MM.1S (cell line): ENCODE data around the gene SLC35D2.
"Not testable (repeated sequence)": the region's sequence is repeated elsewhere in the genome, so short reads cannot be mapped to it uniquely, and the experiment has no call there.

Experiments
- DNase-seq: peaks from one replicate; pipeline ENCODE4 v3.0.0-alpha.2; 2015
- H2AFZ ChIP-seq: fragments of 300-600 bp; sonication (generic); 2 replicates; pipeline ENCODE4 v1.6.0; 2016; ENCODE audit warnings: antibody characterized with exemption, low read length
- H3F3A ChIP-seq: fragments of 300-600 bp; sonication (generic); 2 replicates; pipeline ENCODE4 v1.6.1; 2016; ENCODE audit warnings: mild to moderate bottlenecking, antibody characterized with exemption, low read length, moderate library complexity, mixed read lengths; ENCODE audit not compliant: insufficient read depth
- H3K27ac ChIP-seq: fragments of 300-600 bp; sonication (generic); 2 replicates; pipeline ENCODE4 v1.5.1; 2016; ENCODE audit warnings: mild to moderate bottlenecking, low read length
- H3K27me3 ChIP-seq: fragments of 300-600 bp; sonication (generic); replicated peaks from 2 replicates; pipeline ENCODE4 v1.6.0; 2016; ENCODE audit warnings: low read length; ENCODE audit not compliant: insufficient read depth
- H3K36me3 ChIP-seq: fragments of 300-600 bp; sonication (generic); replicated peaks from 2 replicates; pipeline ENCODE4 v1.6.1; 2016; ENCODE audit warnings: mild to moderate bottlenecking, low read length, mixed read lengths; ENCODE audit not compliant: insufficient read depth
- H3K4me1 ChIP-seq: fragments of 300-600 bp; sonication (generic); 2 replicates; pipeline ENCODE4 v1.6.1; 2016; ENCODE audit warnings: low read length, mixed read lengths
- H3K4me2 ChIP-seq: fragments of 300-600 bp; sonication (generic); 2 replicates; pipeline ENCODE4 v1.6.0; 2016; ENCODE audit warnings: low read depth, low read length
- H3K4me3 ChIP-seq: fragments of 300-600 bp; sonication (generic); 2 replicates; pipeline ENCODE4 v1.5.1; 2016; ENCODE audit warnings: low read length, mixed read lengths
- H3K79me2 ChIP-seq: fragments of 300-600 bp; sonication (generic); 2 replicates; pipeline ENCODE4 v1.6.1; 2016; ENCODE audit warnings: mixed run types, low read length, mixed read lengths
- H3K9ac ChIP-seq: fragments of 300-600 bp; sonication (generic); 2 replicates; pipeline ENCODE4 v1.6.1; 2016; ENCODE audit warnings: low read length, mixed read lengths
- H3K9me2 ChIP-seq: fragments of 300-600 bp; sonication (generic); replicated peaks from 2 replicates; pipeline ENCODE4 v1.6.1; 2016; ENCODE audit warnings: mild to moderate bottlenecking, low read length, mixed read lengths; ENCODE audit not compliant: insufficient read depth
- H3K9me3 ChIP-seq: fragments of 300-600 bp; sonication (generic); replicated peaks from 2 replicates; pipeline ENCODE4 v1.6.1; 2016; ENCODE audit warnings: mild to moderate bottlenecking, low read length, mixed read lengths; ENCODE audit not compliant: insufficient read depth
- H4K20me1 ChIP-seq: fragments of 300-600 bp; sonication (generic); 2 replicates; pipeline ENCODE4 v1.6.1; 2016; ENCODE audit warnings: mild to moderate bottlenecking, low read length, moderate library complexity, mixed read lengths; ENCODE audit not compliant: insufficient read depth
- CTCF ChIP-seq: fragments of 300-600 bp; sonication (generic); IDR thresholded peaks from 2 replicates; pipeline ENCODE4 v1.5.1; 2016; ENCODE audit warnings: antibody characterized with exemption, low read length, mixed read lengths
- EZH2 ChIP-seq: fragments of 300-600 bp; sonication (generic); optimal IDR thresholded peaks from 2 replicates; pipeline ENCODE3; 2017; ENCODE audit warnings: low read depth, mild to moderate bottlenecking, antibody characterized with exemption, low read length, mixed read lengths
- EZH2phosphoT487 ChIP-seq: fragments of 300-600 bp; sonication (generic); IDR thresholded peaks from 2 replicates; pipeline ENCODE4 v1.6.1; 2018; ENCODE audit warnings: antibody characterized with exemption, low read length

The SLC35D2 gene

GRCh38 chr9:96323169-96323568 is 60.3 kb downstream of the SLC35D2 start:
- H3K4me2 ChIP-seq, result no peak overlapping the region
- H3K9me2 ChIP-seq, result no peaks in the 10 kb centered on the region
- H3K27ac ChIP-seq, result no peak overlapping the region
- TF ChIP-seq EZH2phosphoT487 (no peak), EZH2 (no peak), CTCF (no peak)
- no peak overlapping the region for H2AFZ ChIP-seq
- H3K36me3 ChIP-seq, result no peaks in the 10 kb centered on the region
- H3K4me1 ChIP-seq, result no peaks in the 10 kb centered on the region
- H3K4me3 ChIP-seq, result no peak overlapping the region
- no peaks in the 10 kb centered on the region for H3K79me2 ChIP-seq
- no peak overlapping the region for H3K9ac ChIP-seq
- H3K27me3 ChIP-seq, result no peaks in the 10 kb centered on the region
- no peaks in the 10 kb centered on the region for H3K9me3 ChIP-seq
- no peaks in the 10 kb centered on the region for H3F3A ChIP-seq
- H4K20me1 ChIP-seq, result no peaks in the 10 kb centered on the region
- DNase-seq, result no peak

- not testable (repeated sequence) for H3K79me2 ChIP-seq, H4K20me1 ChIP-seq, H3K27ac ChIP-seq, H3K4me1 ChIP-seq, H3F3A ChIP-seq, H2AFZ ChIP-seq, DNase-seq, H3K4me3 ChIP-seq, H3K9me2 ChIP-seq, H3K4me2 ChIP-seq, H3K9ac ChIP-seq, H3K9me3 ChIP-seq, H3K27me3 ChIP-seq, H3K36me3 ChIP-seq
These were observed 60.8 kb downstream of the SLC35D2 start for GRCh38 chr9:96322736-96323135.

- not testable (repeated sequence) for H3K27me3 ChIP-seq, H3K4me1 ChIP-seq, H3K4me3 ChIP-seq, H4K20me1 ChIP-seq, H3K36me3 ChIP-seq, H3K4me2 ChIP-seq, H3K9ac ChIP-seq, H3F3A ChIP-seq, H3K9me2 ChIP-seq, H3K9me3 ChIP-seq, DNase-seq, H3K79me2 ChIP-seq, H3K27ac ChIP-seq, H2AFZ ChIP-seq
These were observed 61.3 kb downstream of the SLC35D2 start for GRCh38 chr9:96322210-96322609.

- Histone ChIP-seq H4K20me1 (no peaks in the 10 kb centered on the region), H3F3A (no peaks in the 10 kb centered on the region), H3K4me1 (no peaks in the 10 kb centered on the region), H3K79me2 (no peaks in the 10 kb centered on the region), H3K9ac (no peak overlapping the region), H2AFZ (no peak overlapping the region), H3K4me2 (no peak overlapping the region), H3K27ac (no peak overlapping the region), H3K27me3 (no peaks in the 10 kb centered on the region), H3K9me2 (no peaks in the 10 kb centered on the region), H3K9me3 (no peaks in the 10 kb centered on the region), H3K36me3 (no peaks in the 10 kb centered on the region), H3K4me3 (no peak overlapping the region)
- no peak for DNase-seq
- TF ChIP-seq EZH2, result no peak
- no peak for TF ChIP-seq CTCF
- TF ChIP-seq EZH2phosphoT487, result no peak
These were observed 62.0 kb downstream of the SLC35D2 start for GRCh38 chr9:96321515-96321914.
